Uterus (tissue), 4 donors: ENCODE measurements around the gene RASAL2. TPM values are rescaled to one million over a fixed set of nuclear protein-coding genes. Genes with fewer than 3 reads are reported as not detected.
"Not testable (repeated sequence)": the region's sequence is repeated elsewhere in the genome, so short reads cannot be mapped to it uniquely, and the experiment has no call there.

Source experiments
- DNase-seq, 2 donors: peaks; one replicate each; pipeline ENCODE4 v3.0.0-alpha.2; 2019 to 2020
- H3K27ac ChIP-seq, 2 donors: fragments of 200-600 bp; sonication (generic); 1 replicate in 1 of 2; 2 replicates in 1 of 2; pipeline ENCODE4 v1.5.1; 2016 to 2018
- H3K27me3 ChIP-seq, 2 donors: fragments of 200-600 bp; sonication (generic); one replicate each; pipeline ENCODE4 v1.5.1; 2018 to 2019; ENCODE audit warnings: control low read depth in 1 of 2
- H3K36me3 ChIP-seq, 2 donors: fragments of 200-600 bp; sonication (generic); one replicate each; pipeline ENCODE4 v1.5.1; 2019; ENCODE audit warnings: control low read depth in 1 of 2
- H3K4me1 ChIP-seq, 2 donors: fragments of 200-600 bp; sonication (generic); one replicate each; pipeline ENCODE4 v1.5.1; 2018 to 2019; ENCODE audit warnings: control low read depth in 1 of 2
- H3K4me3 ChIP-seq, 2 donors: fragments of 200-600 bp; sonication (generic); 1 replicate in 1 of 2; 2 replicates in 1 of 2; pipeline ENCODE4 v1.5.1; 2018 to 2019; ENCODE audit warnings: mild to moderate bottlenecking in 1 of 2
- H3K9me3 ChIP-seq, 2 donors: fragments of 200-600 bp; sonication (generic); one replicate each; pipeline ENCODE4 v1.5.1; 2019; ENCODE audit warnings: control low read depth in 1 of 2
- POLR2A ChIP-seq, 2 donors: fragments of 450-650 bp; IDR thresholded peaks; one replicate each; pipeline ENCODE4 v1.6.1; 2016; ENCODE audit warnings: antibody characterized with exemption in 2 of 2, mild to moderate bottlenecking in 1 of 2, moderate library complexity in 1 of 2
- intact Hi-C: fragments of 100-400 bp; cut with DNase I; formaldehyde crosslinking; loops from one replicate; pipeline ENCODE4 v1.15.1; 2023; ENCODE audit warnings: low total_unique reads
- total RNA-seq, 4 donors: library from RNA; depleted of rRNA in 3 of 4; stranded (reverse); fragments of >200 nt in 3 of 4; gene quantifications; one replicate each; pipeline versions ENCODE4 v1.1.0 to v1.2.4, GENCODE V29; 2014 to 2023
- TF ChIP-seq, protein P1 (sequence below), 4 experiments: fragments of 200-600 bp in 2 of 4; fragments of 450-650 bp in 2 of 4; sonication (generic) in 2 of 4; IDR thresholded peaks; one replicate each; pipeline ENCODE4 v1.5.1; 2016 to 2019; ENCODE audit warnings: antibody characterized with exemption in 4 of 4, mild to moderate bottlenecking in 2 of 4, moderate library complexity in 1 of 4
- donor health status: DM: yes; HTN: yes; CAD: no.

The RASAL2 gene
- total RNA-seq, 4 donors from 2014 or later, result 10.0 to 42.5 (median 29.8) TPM

DNA sequence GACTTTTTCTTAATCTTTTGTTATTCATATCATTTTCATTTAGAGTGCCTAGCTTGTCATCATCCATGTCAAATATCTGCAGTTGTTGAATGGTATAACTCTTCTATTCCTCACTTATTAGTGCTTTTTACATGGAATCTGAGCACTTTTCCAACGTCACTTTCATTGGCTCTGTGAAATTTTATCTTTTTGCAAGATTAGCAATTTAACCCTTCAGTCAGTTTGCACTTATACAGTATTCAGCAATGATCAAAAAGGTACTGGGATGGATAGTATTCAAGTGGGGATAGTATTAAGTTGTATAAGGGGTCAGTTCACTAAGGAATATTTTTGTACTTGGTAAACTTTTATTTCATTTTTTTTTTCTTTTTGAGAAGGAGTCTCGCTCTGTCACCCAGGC is 150.0 kb downstream of the RASAL2 start:
- DNase-seq, result no peak
- Histone ChIP-seq H3K27me3 (no peaks in the 10 kb centered on the region), H3K9me3 (peaks cover 0 to 6% of the 10 kb centered on the region in 2 donors), H3K27ac (no peak overlapping the region), H3K36me3 (no peaks in the 10 kb centered on the region), H3K4me3 (no peak overlapping the region), H3K4me1 (no peaks in the 10 kb centered on the region)
- intact Hi-C loops, result no loop called here
- TF ChIP-seq, protein P1, sequence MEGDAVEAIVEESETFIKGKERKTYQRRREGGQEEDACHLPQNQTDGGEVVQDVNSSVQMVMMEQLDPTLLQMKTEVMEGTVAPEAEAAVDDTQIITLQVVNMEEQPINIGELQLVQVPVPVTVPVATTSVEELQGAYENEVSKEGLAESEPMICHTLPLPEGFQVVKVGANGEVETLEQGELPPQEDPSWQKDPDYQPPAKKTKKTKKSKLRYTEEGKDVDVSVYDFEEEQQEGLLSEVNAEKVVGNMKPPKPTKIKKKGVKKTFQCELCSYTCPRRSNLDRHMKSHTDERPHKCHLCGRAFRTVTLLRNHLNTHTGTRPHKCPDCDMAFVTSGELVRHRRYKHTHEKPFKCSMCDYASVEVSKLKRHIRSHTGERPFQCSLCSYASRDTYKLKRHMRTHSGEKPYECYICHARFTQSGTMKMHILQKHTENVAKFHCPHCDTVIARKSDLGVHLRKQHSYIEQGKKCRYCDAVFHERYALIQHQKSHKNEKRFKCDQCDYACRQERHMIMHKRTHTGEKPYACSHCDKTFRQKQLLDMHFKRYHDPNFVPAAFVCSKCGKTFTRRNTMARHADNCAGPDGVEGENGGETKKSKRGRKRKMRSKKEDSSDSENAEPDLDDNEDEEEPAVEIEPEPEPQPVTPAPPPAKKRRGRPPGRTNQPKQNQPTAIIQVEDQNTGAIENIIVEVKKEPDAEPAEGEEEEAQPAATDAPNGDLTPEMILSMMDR (IDR thresholded peaks at IDR 0.05), result no peak
- TF ChIP-seq POLR2A (IDR thresholded peaks at IDR 0.05), result no peak

DNA sequence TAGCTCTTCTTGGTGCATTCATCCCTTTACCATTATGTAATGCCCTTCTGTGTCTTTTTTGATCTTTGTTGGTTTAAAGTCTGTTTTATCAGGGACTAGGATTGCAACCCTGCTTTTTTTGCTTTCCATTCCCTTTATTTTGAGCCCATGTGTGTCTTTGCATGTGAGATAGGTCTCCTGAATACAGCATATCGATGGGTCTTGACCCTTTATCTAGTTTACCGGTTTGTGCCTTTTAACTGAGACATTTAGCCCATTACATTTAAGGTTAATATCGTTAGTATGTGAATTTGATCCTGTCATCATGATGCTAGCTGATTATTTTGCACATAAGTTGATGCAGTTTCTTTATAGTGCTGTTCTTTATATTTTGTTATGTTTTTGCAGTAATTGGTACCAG is 154.4 kb downstream of the RASAL2 start:
- DNase-seq, H3K4me1 ChIP-seq, H3K4me3 ChIP-seq, H3K27ac ChIP-seq, H3K9me3 ChIP-seq, H3K36me3 ChIP-seq, intact Hi-C loops, H3K27me3 ChIP-seq: not testable (repeated sequence)

DNA sequence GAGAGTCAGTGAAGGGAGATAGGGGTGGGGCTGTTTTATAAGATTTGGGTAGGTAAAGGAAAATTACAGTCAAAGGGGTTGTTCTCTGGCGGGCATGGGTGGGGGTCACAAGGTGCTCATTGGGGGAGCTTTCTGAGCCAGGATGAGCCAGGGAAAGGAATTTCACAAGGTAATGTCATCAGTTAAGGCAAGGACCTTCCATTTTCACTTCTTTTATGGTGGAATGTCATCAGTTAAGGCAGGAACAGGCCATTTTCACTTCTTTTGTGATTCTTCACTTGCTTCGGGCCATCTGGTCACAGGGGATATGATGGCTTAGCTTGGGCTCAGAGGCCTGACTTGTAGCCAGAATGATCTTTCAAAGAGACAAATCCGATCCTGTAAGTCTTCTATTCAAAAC is 159.7 kb downstream of the RASAL2 start:
- H3K9me3 ChIP-seq, H3K36me3 ChIP-seq, H3K4me3 ChIP-seq, H3K27ac ChIP-seq, DNase-seq, H3K4me1 ChIP-seq, intact Hi-C loops, H3K27me3 ChIP-seq: not testable (repeated sequence)

DNA sequence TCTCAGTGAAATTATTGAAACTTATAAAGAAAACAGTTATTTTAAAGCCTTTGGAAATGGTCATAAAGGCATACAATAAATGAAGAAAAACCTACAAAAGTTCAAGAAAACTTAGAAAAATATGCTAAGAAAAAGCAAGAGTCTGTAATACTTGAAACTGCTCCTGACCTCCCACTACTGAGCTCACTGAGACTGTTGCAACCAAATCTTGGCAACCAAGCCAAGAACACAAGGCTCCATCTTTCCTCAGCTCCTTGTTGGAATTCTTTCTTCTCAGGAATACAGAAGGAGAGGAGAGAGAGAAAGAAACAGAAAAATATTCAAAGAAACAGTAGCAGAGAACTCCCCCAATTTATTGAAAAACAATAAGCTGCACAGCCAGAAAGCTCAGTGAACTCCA is 160.5 kb downstream of the RASAL2 start:
- no peaks in the 10 kb centered on the region for H3K9me3 ChIP-seq
- H3K27ac ChIP-seq, result no peak overlapping the region
- no peaks in the 10 kb centered on the region for H3K4me1 ChIP-seq
- intact Hi-C loops, result no loop called here
- no peak overlapping the region for H3K4me3 ChIP-seq
- H3K27me3 ChIP-seq, result no peaks in the 10 kb centered on the region
- no peaks in the 10 kb centered on the region for H3K36me3 ChIP-seq
- no peak for DNase-seq
- TF ChIP-seq, protein P1 (IDR thresholded peaks at IDR 0.05), result no peak
- TF ChIP-seq POLR2A (IDR thresholded peaks at IDR 0.05), result no peak

DNA sequence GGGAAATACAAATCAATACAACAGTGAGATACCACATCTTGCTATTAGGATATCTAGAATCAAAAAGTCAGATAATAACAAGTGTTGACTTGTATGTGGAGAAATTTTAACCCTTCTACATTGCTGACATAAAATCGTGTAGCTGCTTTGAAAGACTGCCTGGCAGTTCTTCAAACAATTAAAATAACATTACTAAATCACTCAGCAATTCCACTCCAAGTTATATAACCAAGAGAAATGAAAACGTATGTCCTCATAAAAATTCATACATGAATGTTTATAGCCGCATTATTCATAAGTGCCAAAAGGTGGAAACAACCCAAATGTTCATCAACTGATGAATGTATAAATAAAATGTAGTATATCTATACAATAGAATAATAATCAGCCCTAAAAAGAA is 164.6 kb downstream of the RASAL2 start:
- no peak overlapping the region for H3K4me3 ChIP-seq
- no peaks in the 10 kb centered on the region for H3K36me3 ChIP-seq
- no peaks in the 10 kb centered on the region for H3K9me3 ChIP-seq
- H3K27ac ChIP-seq, result no peak overlapping the region
- intact Hi-C loops, result no loop called here
- no peak for DNase-seq
- H3K27me3 ChIP-seq, result no peaks in the 10 kb centered on the region
- no peak for TF ChIP-seq POLR2A (IDR thresholded peaks at IDR 0.05)
- TF ChIP-seq, protein P1 (IDR thresholded peaks at IDR 0.05), result no peak
- H3K4me1 ChIP-seq, result no peaks in the 10 kb centered on the region

DNA sequence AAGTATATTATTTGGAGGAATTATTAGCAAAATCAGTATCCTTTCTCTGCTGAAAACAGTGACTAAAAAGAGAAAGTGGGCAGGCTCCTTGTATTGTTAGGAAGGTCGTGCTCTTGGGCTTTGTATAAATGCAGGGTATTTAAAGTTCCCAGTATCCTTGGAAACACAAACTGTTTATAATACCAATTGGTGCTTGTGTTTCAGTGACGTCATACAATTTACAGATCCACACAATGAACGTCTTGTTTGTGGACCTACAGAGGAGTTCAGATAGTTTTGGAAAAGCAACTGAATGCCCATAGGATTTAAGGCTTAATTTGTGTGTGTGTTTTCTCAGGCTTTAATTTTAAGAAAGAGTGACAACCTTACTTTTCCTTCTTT is 168.2 kb downstream of the RASAL2 start:
- no peak overlapping the region for H3K4me3 ChIP-seq
- DNase-seq, result no peak
- intact Hi-C loops, result no loop called here
- H3K9me3 ChIP-seq, result no peaks in the 10 kb centered on the region
- H3K4me1 ChIP-seq, result no peaks in the 10 kb centered on the region
- no peaks in the 10 kb centered on the region for H3K36me3 ChIP-seq
- no peak overlapping the region for H3K27ac ChIP-seq
- no peaks in the 10 kb centered on the region for H3K27me3 ChIP-seq
- TF ChIP-seq, protein P1 (IDR thresholded peaks at IDR 0.05), result no peak
- no peak for TF ChIP-seq POLR2A (IDR thresholded peaks at IDR 0.05)
